A204.1 (cell line): ENCODE data around the gene TNPO1.
"Not testable (repeated sequence)": the region's sequence is repeated elsewhere in the genome, so short reads cannot be mapped to it uniquely, and the experiment has no call there.

Experiments used
- FAIRE-seq: peaks from 2 replicates; lab custom pipeline; 2012; peaks lifted over from hg19 to GRCh38; lab: Jason Lieb, UNC

The TNPO1 gene

GRCh38 chr5:72855821-72856220, 39.4 kb downstream of the TNPO1 start:
- FAIRE-seq, result no peak

- FAIRE-seq, result no peak
These were observed 40.9 kb downstream of the TNPO1 start for GRCh38 chr5:72857396-72857795.

- FAIRE-seq, result no peak
These were observed 42.7 kb downstream of the TNPO1 start for GRCh38 chr5:72859127-72859526.

- FAIRE-seq, result no peak
These were observed 44.0 kb downstream of the TNPO1 start for GRCh38 chr5:72860499-72860898.

- FAIRE-seq, result no peak
These were observed 55.0 kb downstream of the TNPO1 start for GRCh38 chr5:72871366-72872024.

- no peak for FAIRE-seq
These were observed 62.4 kb downstream of the TNPO1 start for GRCh38 chr5:72878854-72879253.

GRCh38 chr5:72882989-72883388, 66.5 kb downstream of the TNPO1 start:
- FAIRE-seq, result no peak

GRCh38 chr5:72883850-72884249, 67.4 kb downstream of the TNPO1 start:
- no peak for FAIRE-seq

GRCh38 chr5:72884892-72885291, 68.4 kb downstream of the TNPO1 start:
- FAIRE-seq, result no peak

GRCh38 chr5:72885824-72886223, 69.4 kb downstream of the TNPO1 start:
- FAIRE-seq, result no peak

GRCh38 chr5:72888595-72888994, 72.1 kb downstream of the TNPO1 start:
- no peak for FAIRE-seq

- no peak for FAIRE-seq
These were observed 72.9 kb downstream of the TNPO1 start for GRCh38 chr5:72889324-72889723.

GRCh38 chr5:72892846-72893245, 76.4 kb downstream of the TNPO1 start:
- no peak for FAIRE-seq

- FAIRE-seq, result peak; percentile 56
These were observed 79.3 kb downstream of the TNPO1 start for GRCh38 chr5:72895758-72896157.

- FAIRE-seq, result no peak
These were observed 90.3 kb downstream of the TNPO1 start for GRCh38 chr5:72906806-72907205.

- FAIRE-seq, result no peak
These were observed 92.2 kb downstream of the TNPO1 start for GRCh38 chr5:72908664-72909063.

GRCh38 chr5:72917371-72917776, 100.9 kb downstream of the TNPO1 start:
- FAIRE-seq, result no peak

GRCh38 chr5:72920690-72921502, 104.4 kb downstream of the TNPO1 start:
- FAIRE-seq, result peak; percentile 97

GRCh38 chr5:72921886-72922285, 105.4 kb downstream of the TNPO1 start:
- FAIRE-seq, result no peak

GRCh38 chr5:72922422-72922821, 106.0 kb downstream of the TNPO1 start:
- FAIRE-seq, result no peak

- no peak for FAIRE-seq
These were observed 109.0 kb downstream of the TNPO1 start for GRCh38 chr5:72925336-72926010.

- FAIRE-seq, result not testable (repeated sequence)
These were observed 116.2 kb downstream of the TNPO1 start for GRCh38 chr5:72932686-72933085.
